GM19438 (cell line): ENCODE data around the gene PATJ.
"Not testable (repeated sequence)": the region's sequence is repeated elsewhere in the genome, so short reads cannot be mapped to it uniquely, and the experiment has no call there.

Experiments
- ATAC-seq: cut with Tn5 transposase; IDR thresholded peaks from one replicate; pipeline ENCODE4 v1.9.1; 2021; ENCODE audit warnings: low read depth; ENCODE audit not compliant: unreplicated experiment

Gene PATJ

DNA sequence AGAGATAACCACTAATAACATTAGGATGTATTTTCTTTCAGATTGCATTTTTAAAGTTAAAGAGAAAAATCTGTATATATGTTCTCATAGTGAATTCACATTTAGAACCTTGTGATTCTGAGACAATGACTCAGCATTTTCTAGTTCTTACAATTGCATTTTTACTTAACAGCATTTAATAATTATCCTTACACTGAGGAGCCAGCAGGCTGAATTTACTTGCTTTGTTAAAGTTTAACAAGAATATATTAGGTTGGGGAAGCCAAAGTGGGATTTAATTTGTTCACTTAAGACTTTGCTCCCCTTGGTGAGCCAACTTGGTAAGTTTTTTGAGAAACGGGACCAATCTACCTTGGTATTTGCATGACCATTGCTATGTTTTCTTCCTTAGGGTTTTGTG lies 4.5 kb downstream of the PATJ start:
- no peak for ATAC-seq

GRCh38 chr1:61748566-61748965 lies 6.3 kb downstream of the PATJ start:
- no peak for ATAC-seq

GRCh38 chr1:61749574-61749973 lies 7.3 kb downstream of the PATJ start:
- ATAC-seq = no peak

GRCh38 chr1:61752921-61753389 lies 10.7 kb downstream of the PATJ start:
- no peak for ATAC-seq

DNA sequence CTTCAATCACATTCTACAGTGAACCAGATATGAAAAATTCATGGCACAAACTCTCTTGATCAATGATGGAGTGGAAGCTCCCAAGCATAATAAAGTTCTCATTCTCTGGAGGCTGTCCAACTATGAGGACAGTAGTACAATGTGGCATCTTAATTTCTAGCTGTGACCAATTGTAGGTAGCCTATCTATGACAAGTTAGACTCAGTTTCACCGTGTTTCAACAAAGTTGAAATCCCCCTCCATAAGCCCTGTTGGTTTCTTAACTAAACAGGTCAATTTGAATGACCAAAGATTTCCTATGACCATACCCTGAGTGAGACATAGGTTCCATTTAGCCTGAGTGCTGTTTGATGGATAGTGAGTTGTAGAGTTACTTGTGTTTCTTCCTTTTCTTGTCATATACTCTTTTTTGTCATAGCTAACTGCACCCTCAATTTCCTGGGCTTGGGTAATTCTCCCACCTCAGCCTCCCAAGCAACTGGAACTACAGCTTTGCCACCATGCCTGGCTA lies 11.8 kb downstream of the PATJ start:
- ATAC-seq = no peak

- ATAC-seq = no peak
Measured at GRCh38 chr1:61754545-61754944, 12.3 kb downstream of the PATJ start.

GRCh38 chr1:61756773-61757172 lies 14.5 kb downstream of the PATJ start:
- no peak for ATAC-seq

GRCh38 chr1:61757950-61758349 lies 15.7 kb downstream of the PATJ start:
- no peak for ATAC-seq

DNA sequence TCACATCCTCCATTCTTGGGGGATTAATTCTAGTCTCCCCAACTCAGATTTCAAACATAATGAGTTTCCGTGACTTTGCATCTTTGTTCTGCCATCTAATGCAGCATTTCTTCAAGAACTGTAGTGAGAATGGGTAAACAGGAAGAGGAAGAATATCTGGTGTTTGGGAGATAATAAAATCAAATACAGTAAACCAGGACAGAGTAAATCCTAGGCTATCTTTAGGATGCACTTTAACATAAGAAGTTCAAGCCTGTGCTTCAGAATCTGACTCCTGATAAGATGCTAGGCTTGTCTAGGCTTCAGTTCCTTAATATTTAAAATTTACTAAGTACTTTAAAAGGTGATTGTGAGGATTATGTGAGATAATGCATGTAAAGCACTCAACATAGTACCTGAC lies 27.9 kb downstream of the PATJ start:
- no peak for ATAC-seq

GRCh38 chr1:61776091-61776490 lies 33.8 kb downstream of the PATJ start:
- no peak for ATAC-seq

DNA sequence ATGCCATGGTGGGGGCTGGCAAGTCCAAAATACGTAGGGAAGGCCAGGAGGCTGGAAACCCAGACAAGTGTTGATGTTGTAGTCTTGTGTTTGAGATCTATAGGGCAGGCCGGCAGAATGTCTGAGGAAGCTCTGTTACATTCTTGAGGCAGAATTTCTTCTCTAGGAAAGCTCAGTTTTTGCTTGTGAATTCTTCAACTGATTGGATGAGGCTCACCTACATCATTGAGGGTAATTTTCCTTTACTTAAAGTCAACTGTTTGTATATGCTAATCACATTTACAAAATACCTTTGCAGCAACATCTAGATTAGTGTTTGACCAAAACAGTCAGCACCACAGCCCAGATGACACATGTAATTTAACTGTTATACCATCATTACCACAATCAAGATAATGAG lies 37.0 kb downstream of the PATJ start:
- no peak for ATAC-seq

GRCh38 chr1:61781151-61781550 lies 38.9 kb downstream of the PATJ start:
- ATAC-seq = no peak

DNA sequence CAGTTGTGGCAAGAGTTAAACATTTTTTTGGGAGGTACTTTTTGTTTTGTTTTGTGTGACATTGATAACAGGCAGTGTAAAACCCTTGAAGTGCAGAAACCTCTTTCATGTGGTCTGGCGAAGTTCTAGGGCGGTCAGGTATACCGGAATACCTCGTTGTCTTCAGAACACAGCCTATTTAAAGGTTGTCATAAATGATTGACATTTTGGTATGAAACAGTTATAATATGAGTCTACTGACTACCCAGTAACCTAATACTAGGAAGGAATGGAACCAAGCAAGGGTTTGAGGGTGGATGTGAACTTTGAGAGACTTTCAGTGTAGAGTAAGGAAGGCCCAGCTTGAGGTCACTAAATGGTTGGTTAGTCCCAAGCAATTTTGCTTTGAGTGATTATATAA lies 40.5 kb downstream of the PATJ start:
- ATAC-seq = peak; percentile 83

DNA sequence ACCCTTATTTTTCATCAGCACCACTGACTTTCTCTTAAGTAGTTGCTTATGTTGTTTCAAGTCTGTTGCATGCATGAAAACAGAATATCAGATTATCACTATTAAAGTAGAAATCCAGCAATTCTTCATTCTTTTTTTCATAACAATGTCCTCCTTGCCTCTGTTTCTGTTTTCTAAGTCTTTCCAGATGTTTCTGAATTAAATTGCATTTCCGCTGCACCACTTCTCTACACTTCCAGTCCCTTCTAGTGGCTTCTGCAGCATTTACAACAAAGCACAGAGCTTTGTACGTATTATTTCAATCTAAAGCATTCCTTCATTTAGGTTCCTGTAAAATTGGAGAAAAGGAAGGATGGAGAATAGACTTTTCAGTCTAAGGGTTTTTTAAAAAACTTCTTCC lies 42.4 kb downstream of the PATJ start:
- no peak for ATAC-seq

- no peak for ATAC-seq
Measured at GRCh38 chr1:61790837-61791236, 48.6 kb downstream of the PATJ start.

GRCh38 chr1:61797045-61797755 lies 54.9 kb downstream of the PATJ start:
- ATAC-seq = no peak

- not testable (repeated sequence) for ATAC-seq
Measured at GRCh38 chr1:61801047-61801446, 58.8 kb downstream of the PATJ start.

- no peak for ATAC-seq
Measured at GRCh38 chr1:61807606-61808140, 65.4 kb downstream of the PATJ start.

GRCh38 chr1:61808321-61808720 lies 66.0 kb downstream of the PATJ start:
- no peak for ATAC-seq

DNA sequence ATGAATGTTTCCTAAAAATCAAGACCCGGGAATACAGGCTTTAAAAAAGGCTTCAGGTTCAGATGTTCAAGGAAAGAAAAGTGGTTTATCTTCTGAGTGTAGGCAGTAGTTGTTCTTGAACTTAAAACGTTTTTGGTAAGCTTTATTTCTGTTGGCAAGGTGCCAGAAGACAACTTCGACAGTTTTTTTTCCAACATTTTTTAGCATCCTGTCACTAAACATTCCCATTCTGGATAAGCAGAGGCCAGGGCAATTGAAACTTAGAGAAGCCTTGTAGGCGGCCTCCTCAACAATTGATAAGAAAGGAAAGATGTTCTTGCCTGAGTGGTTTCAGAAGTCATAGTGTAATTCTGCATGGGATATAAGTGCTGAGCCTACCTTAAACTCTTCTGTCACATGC lies 66.7 kb downstream of the PATJ start:
- ATAC-seq = no peak

GRCh38 chr1:61812916-61813315 lies 70.6 kb downstream of the PATJ start:
- no peak for ATAC-seq

DNA sequence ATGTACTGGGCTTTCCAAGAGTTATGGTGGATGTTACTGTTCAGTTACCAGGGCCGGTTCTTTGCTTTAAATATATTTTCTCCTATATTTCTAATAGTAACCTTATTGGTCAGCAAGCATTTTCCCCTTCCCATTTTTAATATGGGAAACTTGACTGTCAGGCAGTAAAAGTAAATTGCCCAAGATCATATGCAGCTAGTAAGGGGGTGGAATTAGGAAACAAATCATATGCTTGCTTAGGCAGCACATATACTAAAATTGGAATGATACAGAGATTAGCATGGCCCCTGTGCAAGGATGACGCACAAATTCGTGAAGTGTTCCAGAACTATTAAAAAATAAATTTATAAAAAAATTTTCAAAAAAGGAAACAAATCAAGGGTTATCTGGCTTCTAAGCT lies 73.9 kb downstream of the PATJ start:
- no peak for ATAC-seq
